IMR-90 (cell line): Measurements from ENCODE around the gene OTOG. TPM values are rescaled to one million over a fixed set of nuclear protein-coding genes. Genes with fewer than 3 reads are reported as not detected.

ENCODE experiments used
- ATAC-seq: fragments of 200-7000 bp; cut with Tn5 transposase; 2 replicates; pipeline ENCODE4 v1.9.1; 2020; ENCODE audit warnings: low read depth, mild to moderate bottlenecking, moderate library complexity
- BruUV-seq: library from RNA; stranded (reverse); fragments of 400-500 nt; replicated peaks from 2 replicates; lab custom pipeline; 2021; lab: Mats Ljungman, UMichigan
- CTCF ChIA-PET: fragments of 300-600 bp; formaldehyde crosslinking; extraction: SDS; loops from one replicate; lab custom pipeline; 2021; ENCODE audit warnings: antibody characterized with exemption; lab: Yijun Ruan, JAX
- POLR2A ChIA-PET: fragments of 300-600 bp; sonication (Branson Sonifier 250); formaldehyde crosslinking; loops from one replicate; lab custom pipeline; 2022; ENCODE audit warnings: antibody characterized with exemption; ENCODE audit not compliant: unreplicated experiment; lab: Charles Lee
- DNase-seq: peaks from one replicate; pipeline ENCODE4 v3.0.0; 2013
- H2AFZ ChIP-seq: replicated peaks from 2 replicates; pipeline ENCODE3; 2013; ENCODE audit warnings: low read length, mild to moderate bottlenecking; ENCODE audit not compliant: poor library complexity
- H2AK5ac ChIP-seq: 2 replicates; pipeline ENCODE4 v1.6.1; 2013; ENCODE audit warnings: low read depth, low read length, inconsistent platforms
- H2AK9ac ChIP-seq: replicated peaks from 2 replicates; pipeline ENCODE3; 2013; ENCODE audit warnings: mild to moderate bottlenecking, low read depth, low read length, moderate library complexity; ENCODE audit not compliant: poor library complexity
- H2BK120ac ChIP-seq: 2 replicates; pipeline ENCODE4 v1.6.1; 2013; ENCODE audit warnings: low read depth, low read length, inconsistent platforms
- H2BK15ac ChIP-seq: 3 replicates; pipeline ENCODE4 v1.6.1; 2013; ENCODE audit warnings: low read depth, low read length, inconsistent platforms
- H2BK20ac ChIP-seq: 2 replicates; pipeline ENCODE4 v1.6.1; 2013; ENCODE audit warnings: low read depth, mild to moderate bottlenecking, inconsistent platforms, low read length, moderate library complexity
- H2BK5ac ChIP-seq: 2 replicates; pipeline ENCODE4 v1.6.1; 2013; ENCODE audit warnings: mild to moderate bottlenecking, low read depth, low read length, inconsistent platforms; ENCODE audit not compliant: poor library complexity, severe bottlenecking
- H3K14ac ChIP-seq: replicated peaks from 2 replicates; pipeline ENCODE4 v1.6.1; 2013; ENCODE audit warnings: low read depth, low read length, inconsistent platforms
- H3K18ac ChIP-seq: 2 replicates; pipeline ENCODE4 v1.6.1; 2013; ENCODE audit warnings: low read depth, low read length, control low read depth
- H3K23ac ChIP-seq: 2 replicates; pipeline ENCODE4 v1.6.1; 2013; ENCODE audit warnings: low read depth, low read length, inconsistent platforms
- H3K27ac ChIP-seq: 2 replicates; pipeline ENCODE4 v1.5.1; 2013; ENCODE audit warnings: mild to moderate bottlenecking, control low read depth, low read length; ENCODE audit not compliant: insufficient read depth
- H3K27me3 ChIP-seq: 2 replicates; pipeline ENCODE4 v1.6.1; 2013; ENCODE audit warnings: low read length; ENCODE audit not compliant: control insufficient read depth, insufficient read depth
- H3K36me3 ChIP-seq: 2 replicates; pipeline ENCODE4 v1.6.1; 2013; ENCODE audit warnings: low read length, mixed read lengths; ENCODE audit not compliant: control insufficient read depth, insufficient read depth
- H3K4ac ChIP-seq: 2 replicates; pipeline ENCODE4 v1.6.1; 2013; ENCODE audit warnings: low read depth, low read length, inconsistent platforms
- H3K4me1 ChIP-seq: 2 replicates; pipeline ENCODE4 v1.6.1; 2013; ENCODE audit warnings: low read length, mixed read lengths; ENCODE audit not compliant: control insufficient read depth, insufficient read depth
- H3K4me2 ChIP-seq: 2 replicates; pipeline ENCODE4 v1.6.1; 2013; ENCODE audit warnings: low read depth, mild to moderate bottlenecking, control low read depth, low read length, moderate library complexity
- H3K4me3 ChIP-seq: 2 replicates; pipeline ENCODE4 v1.5.1; 2013; ENCODE audit warnings: low read depth, mild to moderate bottlenecking, control low read depth, low read length, moderate library complexity; ENCODE audit not compliant: insufficient read depth
- H3K56ac ChIP-seq: 2 replicates; pipeline ENCODE4 v1.6.1; 2013; ENCODE audit warnings: low read length, inconsistent platforms; ENCODE audit not compliant: insufficient read depth; ENCODE audit errors: extremely low read depth
- H3K79me1 ChIP-seq, 2 experiments: 2 replicates each; pipeline ENCODE4 v1.6.1; 2013; ENCODE audit warnings: low read length in 2 of 2, inconsistent platforms in 1 of 2, low read depth in 1 of 2
- H3K9ac ChIP-seq: 2 replicates; pipeline ENCODE4 v1.6.1; 2013; ENCODE audit warnings: low read depth, low read length, control low read depth
- H3K9me1 ChIP-seq: 2 replicates; pipeline ENCODE4 v1.6.1; 2013; ENCODE audit warnings: low read length, inconsistent platforms; ENCODE audit not compliant: insufficient read depth
- H3K9me3 ChIP-seq: 2 replicates; pipeline ENCODE4 v1.6.1; 2013; ENCODE audit warnings: low read length; ENCODE audit not compliant: control insufficient read depth, insufficient read depth
- H4K20me1 ChIP-seq: 2 replicates; pipeline ENCODE4 v1.6.1; 2013; ENCODE audit warnings: low read length, inconsistent platforms; ENCODE audit not compliant: insufficient read depth
- H4K5ac ChIP-seq: 2 replicates; pipeline ENCODE4 v1.6.1; 2013; ENCODE audit warnings: mild to moderate bottlenecking, low read depth, low read length, control low read depth
- H4K8ac ChIP-seq, 2 experiments: 2 replicates each; pipeline ENCODE4 v1.6.1; 2013; ENCODE audit warnings: low read depth in 2 of 2, low read length in 2 of 2, control low read depth in 1 of 2, inconsistent platforms in 1 of 2
- H4K91ac ChIP-seq: 2 replicates; pipeline ENCODE4 v1.6.1; 2013; ENCODE audit warnings: low read depth, low read length, inconsistent platforms; ENCODE audit not compliant: insufficient read depth
- MAFK ChIP-seq: IDR thresholded peaks from 2 replicates; pipeline ENCODE4 v1.6.1; 2012; ENCODE audit warnings: low read depth, low read length, improper control_type of control experiment
- MAZ ChIP-seq: IDR thresholded peaks from 2 replicates; pipeline ENCODE4 v1.6.1; 2012; ENCODE audit warnings: low read depth, mild to moderate bottlenecking, low read length, improper control_type of control experiment, moderate library complexity, borderline replicate concordance
- MXI1 ChIP-seq: IDR thresholded peaks from 2 replicates; pipeline ENCODE4 v1.6.1; 2012; ENCODE audit warnings: low read depth, mild to moderate bottlenecking, low read length, moderate library complexity, borderline replicate concordance
- NFE2L2 ChIP-seq: fragments of 150-350 bp; IDR thresholded peaks from 2 replicates; pipeline ENCODE4 v1.6.1; 2016; ENCODE audit warnings: low read depth, mild to moderate bottlenecking, low read length
- RAD21 ChIP-seq: IDR thresholded peaks from 2 replicates; pipeline ENCODE4 v1.6.1; 2012; ENCODE audit warnings: low read length, improper control_type of control experiment
- RCOR1 ChIP-seq: IDR thresholded peaks from 2 replicates; pipeline ENCODE4 v1.6.1; 2012; ENCODE audit warnings: mild to moderate bottlenecking, low read length, improper control_type of control experiment; ENCODE audit not compliant: insufficient replicate concordance
- dilution Hi-C: fragments of 300-500 bp; cut with HindIII; formaldehyde crosslinking; loops from one replicate; pipeline ENCODE4 v1.14.3; 2018; ENCODE audit warnings: low sequenced_read_pairs; ENCODE audit not compliant: unreplicated experiment
- in situ Hi-C: fragments of 300-500 bp; cut with MboI; formaldehyde crosslinking; loops from 3 replicates; pipeline ENCODE4 v1.14.3; 2019; ENCODE audit warnings: low sequenced_read_pairs, inconsistent platforms, mixed read lengths
- intact Hi-C: fragments of 100-400 bp; cut with micrococcal nuclease; formaldehyde crosslinking; loops from 2 replicates; pipeline ENCODE4 v1.10.0; 2022
- polyA plus RNA-seq, 3 experiments: library from polyadenylated mRNA; depleted of rRNA; stranded (reverse); fragments of >200 nt; gene quantifications; 2 replicates each; pipeline ENCODE4 v1.2.3, GENCODE V29; 2012; ENCODE audit warnings: low replicate concordance in 1 of 3
- total RNA-seq: library from RNA; depleted of rRNA; stranded (reverse); fragments of >200 nt; gene quantifications from 2 replicates; pipeline ENCODE4 v1.2.3, GENCODE V29; 2012
- TF ChIP-seq, protein P1 (sequence below): fragments of 150-350 bp; IDR thresholded peaks from 2 replicates; pipeline ENCODE4 v1.6.1; 2016; ENCODE audit warnings: low read depth, mild to moderate bottlenecking, low read length, moderate library complexity, borderline replicate concordance

Gene OTOG
- total and polyA plus RNA-seq, 2 of the 4 experiments (the other 2 are of a cell fraction): not detected

DNA sequence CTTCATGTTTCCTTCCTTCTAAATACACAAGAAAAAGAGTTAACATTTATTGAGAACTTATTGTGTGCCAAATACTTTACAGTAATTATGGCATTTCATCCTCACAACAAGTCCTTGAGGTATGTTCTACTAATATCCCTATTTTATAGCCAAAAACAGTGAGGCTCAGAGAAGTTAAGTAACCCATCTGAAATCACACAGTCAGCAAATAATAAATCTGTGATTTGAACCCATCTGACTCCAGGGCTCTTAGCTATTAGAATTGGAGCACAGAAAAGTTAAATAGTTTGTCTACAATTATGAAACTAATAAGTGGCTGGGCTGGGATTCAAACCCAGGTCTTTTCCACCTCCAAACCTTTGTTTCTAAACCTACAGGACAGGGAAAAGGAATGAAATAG is 135.8 kb downstream of the OTOG start:
- ChIA-PET POLR2A (no interaction called here), CTCF (no interaction called here)
- H3K36me3 ChIP-seq: no peaks in the 10 kb centered on the region
- H3K4ac ChIP-seq: no peak overlapping the region
- no peak overlapping the region for H3K27ac ChIP-seq
- ATAC-seq (no peak), DNase-seq (no peak)
- BruUV-seq: no TSS peak
- intact Hi-C loops (no loop called here), dilution Hi-C loops (no loop called here), in situ Hi-C loops (no loop called here)
- no peak overlapping the region for H2BK20ac ChIP-seq
- H3K27me3 ChIP-seq: peaks cover 6% of the 10 kb centered on the region
- H2BK15ac ChIP-seq: no peak overlapping the region
- no peak overlapping the region for H2BK5ac ChIP-seq
- TF ChIP-seq RAD21 (no peak), RCOR1 (no peak), MXI1 (no peak), MAFK (peak; percentile 90), MAZ (no peak), NFE2L2 (no peak)
- TF ChIP-seq, protein P1, sequence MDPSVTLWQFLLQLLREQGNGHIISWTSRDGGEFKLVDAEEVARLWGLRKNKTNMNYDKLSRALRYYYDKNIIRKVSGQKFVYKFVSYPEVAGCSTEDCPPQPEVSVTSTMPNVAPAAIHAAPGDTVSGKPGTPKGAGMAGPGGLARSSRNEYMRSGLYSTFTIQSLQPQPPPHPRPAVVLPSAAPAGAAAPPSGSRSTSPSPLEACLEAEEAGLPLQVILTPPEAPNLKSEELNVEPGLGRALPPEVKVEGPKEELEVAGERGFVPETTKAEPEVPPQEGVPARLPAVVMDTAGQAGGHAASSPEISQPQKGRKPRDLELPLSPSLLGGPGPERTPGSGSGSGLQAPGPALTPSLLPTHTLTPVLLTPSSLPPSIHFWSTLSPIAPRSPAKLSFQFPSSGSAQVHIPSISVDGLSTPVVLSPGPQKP: no peak
- no peaks in the 10 kb centered on the region for H3K9me1 ChIP-seq
- H2AFZ ChIP-seq: no peak overlapping the region
- no peak overlapping the region for H3K14ac ChIP-seq
- H3K9ac ChIP-seq: no peak overlapping the region
- H3K4me2 ChIP-seq: no peak overlapping the region
- no peaks in the 10 kb centered on the region for H3K79me1 ChIP-seq
- no peak overlapping the region for H3K23ac ChIP-seq
- no peaks in the 10 kb centered on the region for H4K20me1 ChIP-seq
- H2AK9ac ChIP-seq: no peak overlapping the region
- no peak overlapping the region for H3K18ac ChIP-seq
- no peak overlapping the region for H4K5ac ChIP-seq
- H3K4me3 ChIP-seq: no peak overlapping the region
- H3K9me3 ChIP-seq: no peaks in the 10 kb centered on the region
- no peak overlapping the region for H3K56ac ChIP-seq
- no peaks in the 10 kb centered on the region for H3K4me1 ChIP-seq
- no peak overlapping the region for H2AK5ac ChIP-seq
- H4K91ac ChIP-seq: no peak overlapping the region
- no peak overlapping the region for H2BK120ac ChIP-seq
- H4K8ac ChIP-seq: no peak overlapping the region
